ENCODE results near the gene BLID.

Gene BLID

DNA sequence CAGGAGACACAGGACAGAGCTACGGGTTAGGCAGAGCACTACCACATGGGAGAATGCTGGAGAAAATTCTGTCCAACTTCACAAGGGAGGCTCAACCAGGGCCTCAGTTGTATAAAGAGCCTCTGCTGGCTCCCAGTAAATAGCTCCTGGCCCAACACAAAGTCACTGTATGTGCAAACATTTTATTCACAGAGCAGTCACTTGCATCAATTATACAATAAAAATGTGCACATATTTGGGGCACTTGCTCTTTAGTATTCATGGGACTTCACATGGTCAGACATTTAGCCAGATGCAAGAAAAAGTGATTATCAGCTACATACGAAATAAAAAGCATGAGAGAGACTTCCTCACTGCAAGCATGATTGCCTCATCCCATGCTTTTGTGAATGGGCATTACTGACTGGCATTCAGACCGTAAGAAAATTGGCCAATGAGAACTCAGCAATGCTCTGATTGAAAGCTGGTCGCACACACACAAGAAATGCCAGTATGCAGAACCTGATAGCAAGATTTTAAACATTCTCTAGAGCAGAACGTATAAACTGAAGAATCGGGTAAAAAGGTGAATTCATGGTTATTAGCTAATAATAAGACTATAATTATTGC lies 39.4 kb downstream of the BLID start:
- H3K4me3 ChIP-seq (ENCODE audit: control insufficient read depth, low read depth, low read length): no peak overlapping the region
- no peak for DNase-seq (ENCODE audit: low read depth)
- TF ChIP-seq, protein P1, sequence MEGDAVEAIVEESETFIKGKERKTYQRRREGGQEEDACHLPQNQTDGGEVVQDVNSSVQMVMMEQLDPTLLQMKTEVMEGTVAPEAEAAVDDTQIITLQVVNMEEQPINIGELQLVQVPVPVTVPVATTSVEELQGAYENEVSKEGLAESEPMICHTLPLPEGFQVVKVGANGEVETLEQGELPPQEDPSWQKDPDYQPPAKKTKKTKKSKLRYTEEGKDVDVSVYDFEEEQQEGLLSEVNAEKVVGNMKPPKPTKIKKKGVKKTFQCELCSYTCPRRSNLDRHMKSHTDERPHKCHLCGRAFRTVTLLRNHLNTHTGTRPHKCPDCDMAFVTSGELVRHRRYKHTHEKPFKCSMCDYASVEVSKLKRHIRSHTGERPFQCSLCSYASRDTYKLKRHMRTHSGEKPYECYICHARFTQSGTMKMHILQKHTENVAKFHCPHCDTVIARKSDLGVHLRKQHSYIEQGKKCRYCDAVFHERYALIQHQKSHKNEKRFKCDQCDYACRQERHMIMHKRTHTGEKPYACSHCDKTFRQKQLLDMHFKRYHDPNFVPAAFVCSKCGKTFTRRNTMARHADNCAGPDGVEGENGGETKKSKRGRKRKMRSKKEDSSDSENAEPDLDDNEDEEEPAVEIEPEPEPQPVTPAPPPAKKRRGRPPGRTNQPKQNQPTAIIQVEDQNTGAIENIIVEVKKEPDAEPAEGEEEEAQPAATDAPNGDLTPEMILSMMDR (IDR thresholded peaks at IDR 0.05; ENCODE audit: control insufficient read depth, insufficient read depth, low read depth, low read length, missing control alignments): no peak

DNA sequence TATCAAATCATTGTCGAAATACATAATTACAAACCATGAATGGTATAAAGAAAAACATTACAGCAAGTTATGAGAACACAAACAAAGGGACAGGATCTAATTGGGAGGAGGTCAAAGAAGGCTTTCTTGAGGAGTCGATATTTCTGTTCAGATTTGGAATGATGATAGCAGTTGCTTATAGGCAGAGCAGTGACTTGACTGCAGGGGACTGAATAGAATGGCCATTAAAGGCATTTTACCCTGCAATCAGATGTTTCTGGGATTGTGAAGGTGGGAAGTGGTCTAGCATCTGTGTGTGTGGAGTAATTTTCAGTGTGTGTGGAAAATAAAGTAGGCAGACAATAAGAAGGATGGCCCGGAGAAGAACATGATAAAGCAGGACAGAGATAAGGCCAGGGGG lies 41.0 kb downstream of the BLID start:
- TF ChIP-seq, protein P1 (IDR thresholded peaks at IDR 0.05; ENCODE audit: control insufficient read depth, insufficient read depth, low read depth, low read length, missing control alignments): no peak
- H3K4me3 ChIP-seq (ENCODE audit: control insufficient read depth, low read depth, low read length): no peak overlapping the region
- DNase-seq (ENCODE audit: low read depth): no peak

DNA sequence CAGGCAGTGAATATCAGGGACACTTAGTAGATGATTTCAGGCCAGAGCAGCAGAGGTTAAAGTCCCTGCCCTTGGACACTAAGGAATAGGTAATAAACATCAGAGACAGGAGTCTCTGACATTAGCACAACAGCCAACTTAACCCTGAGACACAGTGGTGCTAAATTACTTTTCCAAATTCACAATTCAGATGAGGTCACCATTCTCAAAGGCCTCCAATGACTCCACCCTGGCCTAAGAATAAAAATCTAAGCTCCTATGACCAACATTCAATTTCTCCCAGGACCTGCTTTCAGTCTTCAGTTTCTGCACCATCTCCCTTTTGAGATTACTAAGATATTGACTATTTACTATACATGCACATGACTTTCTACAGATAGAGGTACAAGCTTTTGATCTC lies 42.0 kb downstream of the BLID start:
- TF ChIP-seq, protein P1 (IDR thresholded peaks at IDR 0.05; ENCODE audit: control insufficient read depth, insufficient read depth, low read depth, low read length, missing control alignments): no peak
- no peak overlapping the region for H3K4me3 ChIP-seq (ENCODE audit: control insufficient read depth, low read depth, low read length)
- DNase-seq (ENCODE audit: low read depth): no peak

DNA sequence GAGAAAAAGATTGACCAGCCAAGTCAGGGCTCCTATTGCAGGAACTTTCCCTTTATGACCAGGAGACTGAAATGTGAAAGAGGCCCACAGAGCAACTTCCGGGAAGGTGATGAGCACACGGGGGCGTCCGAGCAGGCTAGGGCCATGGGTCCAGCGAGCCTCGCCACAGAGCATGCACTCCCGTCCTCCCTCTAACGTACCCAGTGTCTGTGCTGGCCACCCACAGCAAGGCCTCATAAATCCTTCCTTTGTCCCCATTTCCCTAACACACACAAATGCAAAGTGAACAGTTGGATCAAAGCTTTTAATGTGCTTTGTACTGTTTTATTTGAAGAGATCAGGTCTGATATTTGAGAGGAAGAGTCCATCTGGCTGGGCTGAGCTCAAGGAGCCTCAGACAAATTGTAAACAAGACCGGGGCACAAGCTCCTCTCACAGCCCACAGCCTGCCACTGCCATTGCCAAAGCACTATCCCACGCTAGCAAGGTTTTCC lies 44.3 kb downstream of the BLID start:
- no peak for DNase-seq (ENCODE audit: low read depth)
- TF ChIP-seq, protein P1 (IDR thresholded peaks at IDR 0.05; ENCODE audit: control insufficient read depth, insufficient read depth, low read depth, low read length, missing control alignments): no peak
- H3K4me3 ChIP-seq (ENCODE audit: control insufficient read depth, low read depth, low read length): no peak overlapping the region

DNA sequence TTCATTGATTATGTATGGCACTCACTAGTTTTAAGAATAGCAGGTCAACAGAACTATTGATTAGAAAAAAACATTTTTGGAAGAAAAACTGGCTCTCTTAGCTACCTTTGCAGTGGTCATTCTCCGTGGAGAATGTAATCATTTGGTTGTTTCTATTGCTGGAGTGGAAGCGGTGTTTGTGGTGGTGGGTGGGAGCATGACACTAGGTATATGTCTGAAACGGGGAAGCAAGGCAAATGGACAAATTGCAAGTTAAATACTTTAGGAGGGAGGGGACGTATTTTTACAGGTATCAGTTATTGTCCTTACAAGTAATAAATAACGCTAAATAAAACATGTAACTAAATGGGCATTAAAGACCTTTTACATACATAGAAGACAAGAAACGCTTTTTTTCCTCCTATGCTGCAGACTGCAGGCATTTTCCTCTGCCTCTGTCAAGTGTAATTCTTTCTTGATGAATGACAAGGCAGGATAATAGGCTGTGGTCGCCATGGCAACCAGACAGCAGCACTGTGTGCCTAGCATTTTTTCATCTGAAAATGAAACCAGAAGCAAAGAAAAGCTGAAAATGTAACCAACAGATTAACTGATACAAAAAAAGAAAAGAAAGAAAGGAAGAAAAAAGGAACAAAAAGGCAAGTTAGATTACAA lies 46.2 kb downstream of the BLID start:
- DNase-seq (ENCODE audit: low read depth): peak; percentile 58
- TF ChIP-seq, protein P1 (IDR thresholded peaks at IDR 0.05; ENCODE audit: control insufficient read depth, insufficient read depth, low read depth, low read length, missing control alignments): no peak
- no peak overlapping the region for H3K4me3 ChIP-seq (ENCODE audit: control insufficient read depth, low read depth, low read length)

DNA sequence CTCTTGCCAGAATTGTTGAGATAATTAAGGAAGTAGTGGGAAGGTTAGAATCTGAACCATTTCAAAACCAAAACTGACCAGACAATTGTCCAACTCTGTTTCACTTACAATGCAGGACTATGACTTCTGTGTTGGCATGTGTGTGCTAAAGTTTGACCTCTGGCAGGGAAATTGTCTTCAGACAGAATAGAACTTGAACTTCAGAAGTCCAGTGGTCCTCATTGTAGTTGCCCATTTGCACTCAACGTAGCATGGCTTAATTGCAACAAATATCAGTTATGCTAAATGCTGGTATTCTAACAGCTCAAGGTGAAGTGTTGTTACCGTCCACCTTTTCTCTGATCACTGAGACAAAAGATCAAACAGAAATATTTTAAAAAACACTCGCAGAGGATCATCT lies 47.2 kb downstream of the BLID start:
- TF ChIP-seq, protein P1 (IDR thresholded peaks at IDR 0.05; ENCODE audit: control insufficient read depth, insufficient read depth, low read depth, low read length, missing control alignments): no peak
- no peak overlapping the region for H3K4me3 ChIP-seq (ENCODE audit: control insufficient read depth, low read depth, low read length)
- DNase-seq (ENCODE audit: low read depth): no peak

All from AG09309 (cell line).